DMS 273 (cell line): ENCODE measurements around the gene SOX18.

ENCODE experiments used
- DNase-seq: peaks from one replicate; lab custom pipeline; 2025; ENCODE audit not compliant: unreplicated experiment; lab: John Stamatoyannopoulos, UW

SOX18 gene

GRCh38 chr20:64039293-64040160 lies 9.9 kb downstream of the SOX18 start:
- DNase-seq, result no peak

- DNase-seq, result peak; percentile 90
These were observed 10.7 kb downstream of the SOX18 start for GRCh38 chr20:64038565-64039292.

- no peak for DNase-seq
These were observed 11.2 kb downstream of the SOX18 start for GRCh38 chr20:64038224-64038564.

GRCh38 chr20:64037498-64038213 lies 11.8 kb downstream of the SOX18 start:
- DNase-seq, result peak; percentile 42

GRCh38 chr20:64037199-64037497 lies 12.3 kb downstream of the SOX18 start:
- DNase-seq, result no peak

GRCh38 chr20:64036346-64037198 lies 12.9 kb downstream of the SOX18 start:
- DNase-seq, result peak; percentile 61

- no peak for DNase-seq
These were observed 13.5 kb downstream of the SOX18 start, which contains the start of gene C20orf204 for GRCh38 chr20:64035933-64036345. Gene C20orf204, plus strand, starts transcription at chr20:64036182. Its CDS starts 142 bp downstream, at chr20:64036324.

GRCh38 chr20:64035066-64035932 lies 14.1 kb downstream of the SOX18 start:
- DNase-seq, result no peak

- no peak for DNase-seq
These were observed 15.4 kb downstream of the SOX18 start for GRCh38 chr20:64033981-64034493.

- no peak for DNase-seq
These were observed 16.5 kb downstream of the SOX18 start for GRCh38 chr20:64032706-64033624.

GRCh38 chr20:64031822-64032314 lies 17.6 kb downstream of the SOX18 start:
- DNase-seq, result no peak

- peak; percentile 42 for DNase-seq
These were observed 18.9 kb downstream of the SOX18 start for GRCh38 chr20:64030371-64031134.

- DNase-seq, result no peak
These were observed 19.9 kb downstream of the SOX18 start for GRCh38 chr20:64029293-64030117.

GRCh38 chr20:64027981-64028685 lies 21.3 kb downstream of the SOX18 start:
- no peak for DNase-seq

GRCh38 chr20:64025826-64026412 lies 23.5 kb downstream of the SOX18 start:
- no peak for DNase-seq
